Skeletal muscle tissue (tissue), 4 donors: ENCODE data around the gene CPXM1. TPM values are rescaled to one million over a fixed set of nuclear protein-coding genes. Genes with fewer than 3 reads are reported as not detected.
A peak's percentile ranks its signal among the peaks of the same experiment; 100 is the strongest.

Experiments used
- H3K27ac ChIP-seq: one replicate; pipeline ENCODE4 v1.7.0; 2013; ENCODE audit warnings: mild to moderate bottlenecking, low read depth, low read length, inconsistent platforms
- H3K27me3 ChIP-seq, 3 donors: one replicate each; pipeline ENCODE4 v1.7.0; 2013; ENCODE audit warnings: low read length in 3 of 3; ENCODE audit not compliant: control insufficient read depth in 3 of 3, insufficient read depth in 3 of 3
- H3K36me3 ChIP-seq, 3 donors: one replicate each; pipeline ENCODE4 v1.7.0; 2013; ENCODE audit warnings: low read length in 3 of 3; ENCODE audit not compliant: control insufficient read depth in 3 of 3, insufficient read depth in 3 of 3
- H3K4me1 ChIP-seq, 3 donors: one replicate each; pipeline ENCODE4 v1.7.0; 2013; ENCODE audit warnings: low read length in 3 of 3, mild to moderate bottlenecking in 3 of 3; ENCODE audit not compliant: control insufficient read depth in 3 of 3, insufficient read depth in 3 of 3
- H3K4me3 ChIP-seq, 3 donors: one replicate each; pipeline ENCODE4 v1.7.0; 2013; ENCODE audit warnings: low read length in 3 of 3
- H3K9ac ChIP-seq, 3 donors: one replicate each; pipeline ENCODE4 v1.7.0; 2013; ENCODE audit warnings: low read length in 3 of 3, mild to moderate bottlenecking in 3 of 3, moderate library complexity in 2 of 3, low read depth in 1 of 3
- H3K9me3 ChIP-seq, 3 donors: one replicate each; pipeline ENCODE4 v1.7.0; 2013; ENCODE audit warnings: low read length in 3 of 3; ENCODE audit not compliant: control insufficient read depth in 3 of 3
- total RNA-seq: library from RNA; depleted of rRNA; stranded (reverse); fragments of >200 nt; gene quantifications from one replicate; pipeline ENCODE4 v1.2.3, GENCODE V29; 2014
- donor health status: Osteomylitis.

CPXM1 gene
- total RNA-seq, 1 donor from 2014 or later: 26.1 TPM

- no peaks in the 10 kb centered on the region for H3K36me3 ChIP-seq
- H3K4me3 ChIP-seq: no peak overlapping the region
- no peaks in the 10 kb centered on the region for H3K4me1 ChIP-seq
- H3K9me3 ChIP-seq: no peaks in the 10 kb centered on the region
- H3K27ac ChIP-seq: no peak overlapping the region
- peaks cover 24 to 61% (median 47%) of the 10 kb centered on the region in 3 donors for H3K27me3 ChIP-seq
- no peak overlapping the region for H3K9ac ChIP-seq
Observed at GRCh38 chr20:2759603-2760296, 40.7 kb downstream of the CPXM1 start.

GRCh38 chr20:2759143-2759542, 41.3 kb downstream of the CPXM1 start:
- no peaks in the 10 kb centered on the region for H3K9me3 ChIP-seq
- H3K27ac ChIP-seq: no peak overlapping the region
- no peaks in the 10 kb centered on the region for H3K4me1 ChIP-seq
- H3K27me3 ChIP-seq: peaks cover 30 to 64% (median 51%) of the 10 kb centered on the region in 3 donors
- H3K9ac ChIP-seq: no peak overlapping the region
- H3K4me3 ChIP-seq: no peak overlapping the region
- no peaks in the 10 kb centered on the region for H3K36me3 ChIP-seq

GRCh38 chr20:2757969-2758368, 42.5 kb downstream of the CPXM1 start:
- Histone ChIP-seq H3K27ac (no peak overlapping the region), H3K27me3 (peaks cover 42 to 68% (median 55%) of the 10 kb centered on the region in 3 donors), H3K9me3 (no peaks in the 10 kb centered on the region), H3K9ac (no peak overlapping the region), H3K4me1 (peaks cover 4 to 7% (median 6%) of the 10 kb centered on the region in 3 donors), H3K4me3 (no peak overlapping the region), H3K36me3 (no peaks in the 10 kb centered on the region)

- Histone ChIP-seq H3K9me3 (no peaks in the 10 kb centered on the region), H3K27ac (no peak overlapping the region), H3K4me1 (peaks cover 11 to 12% (median 12%) of the 10 kb centered on the region in 3 donors), H3K4me3 (no peak overlapping the region), H3K9ac (no peak overlapping the region), H3K36me3 (no peaks in the 10 kb centered on the region), H3K27me3 (peaks cover 49 to 72% (median 62%) of the 10 kb centered on the region in 3 donors)
Observed at GRCh38 chr20:2757001-2757400, 43.4 kb downstream of the CPXM1 start.

- H3K27me3 ChIP-seq: peaks cover 49 to 78% (median 62%) of the 10 kb centered on the region in 3 donors
- H3K27ac ChIP-seq: no peak overlapping the region
- H3K9me3 ChIP-seq: no peaks in the 10 kb centered on the region
- H3K36me3 ChIP-seq: no peaks in the 10 kb centered on the region
- H3K4me1 ChIP-seq: peaks cover 11 to 12% (median 12%) of the 10 kb centered on the region in 3 donors
- no peak overlapping the region for H3K4me3 ChIP-seq
- H3K9ac ChIP-seq: no peak overlapping the region
Observed at GRCh38 chr20:2756056-2756611, 44.3 kb downstream of the CPXM1 start.

- H3K36me3 ChIP-seq: no peaks in the 10 kb centered on the region
- peaks cover 54 to 79% (median 67%) of the 10 kb centered on the region in 3 donors for H3K27me3 ChIP-seq
- no peak overlapping the region for H3K4me3 ChIP-seq
- no peak overlapping the region for H3K27ac ChIP-seq
- H3K9me3 ChIP-seq: no peaks in the 10 kb centered on the region
- no peak overlapping the region for H3K9ac ChIP-seq
- H3K4me1 ChIP-seq: peaks cover 15 to 17% (median 16%) of the 10 kb centered on the region in 3 donors
Observed at GRCh38 chr20:2755451-2756055, 44.9 kb downstream of the CPXM1 start.

- Histone ChIP-seq H3K4me3 (no peak overlapping the region), H3K9ac (no peak overlapping the region), H3K36me3 (no peaks in the 10 kb centered on the region), H3K9me3 (no peaks in the 10 kb centered on the region), H3K27ac (no peak overlapping the region), H3K27me3 (peaks cover 64 to 78% (median 71%) of the 10 kb centered on the region in 3 donors), H3K4me1 (peaks cover 15 to 18% (median 16%) of the 10 kb centered on the region in 3 donors)
Observed at GRCh38 chr20:2754424-2754823, 46.0 kb downstream of the CPXM1 start.

GRCh38 chr20:2753461-2754040, 46.9 kb downstream of the CPXM1 start:
- H3K36me3 ChIP-seq: no peaks in the 10 kb centered on the region
- H3K27ac ChIP-seq: no peak overlapping the region
- H3K4me1 ChIP-seq: peaks cover 15 to 18% (median 16%) of the 10 kb centered on the region in 3 donors
- H3K27me3 ChIP-seq: peaks cover 69 to 76% (median 74%) of the 10 kb centered on the region in 3 donors
- H3K9me3 ChIP-seq: no peaks in the 10 kb centered on the region
- no peak overlapping the region for H3K4me3 ChIP-seq
- peak overlapping the region in 1 of 3 donors; percentile 25 for H3K9ac ChIP-seq

GRCh38 chr20:2752567-2753460, 47.6 kb downstream of the CPXM1 start:
- no peaks in the 10 kb centered on the region for H3K36me3 ChIP-seq
- no peak overlapping the region for H3K9ac ChIP-seq
- H3K27ac ChIP-seq: no peak overlapping the region
- H3K4me3 ChIP-seq: peak overlapping the region in 2 of 3 donors; percentile 5 to 41
- H3K9me3 ChIP-seq: no peaks in the 10 kb centered on the region
- H3K4me1 ChIP-seq: peaks cover 15 to 18% (median 16%) of the 10 kb centered on the region in 3 donors
- peaks cover 71 to 80% (median 78%) of the 10 kb centered on the region in 3 donors for H3K27me3 ChIP-seq
